Measurements from ENCODE around the gene ARMC6.
"Not testable (repeated sequence)": the region's sequence is repeated elsewhere in the genome, so short reads cannot be mapped to it uniquely, and the experiment has no call there.

Gene ARMC6

DNA sequence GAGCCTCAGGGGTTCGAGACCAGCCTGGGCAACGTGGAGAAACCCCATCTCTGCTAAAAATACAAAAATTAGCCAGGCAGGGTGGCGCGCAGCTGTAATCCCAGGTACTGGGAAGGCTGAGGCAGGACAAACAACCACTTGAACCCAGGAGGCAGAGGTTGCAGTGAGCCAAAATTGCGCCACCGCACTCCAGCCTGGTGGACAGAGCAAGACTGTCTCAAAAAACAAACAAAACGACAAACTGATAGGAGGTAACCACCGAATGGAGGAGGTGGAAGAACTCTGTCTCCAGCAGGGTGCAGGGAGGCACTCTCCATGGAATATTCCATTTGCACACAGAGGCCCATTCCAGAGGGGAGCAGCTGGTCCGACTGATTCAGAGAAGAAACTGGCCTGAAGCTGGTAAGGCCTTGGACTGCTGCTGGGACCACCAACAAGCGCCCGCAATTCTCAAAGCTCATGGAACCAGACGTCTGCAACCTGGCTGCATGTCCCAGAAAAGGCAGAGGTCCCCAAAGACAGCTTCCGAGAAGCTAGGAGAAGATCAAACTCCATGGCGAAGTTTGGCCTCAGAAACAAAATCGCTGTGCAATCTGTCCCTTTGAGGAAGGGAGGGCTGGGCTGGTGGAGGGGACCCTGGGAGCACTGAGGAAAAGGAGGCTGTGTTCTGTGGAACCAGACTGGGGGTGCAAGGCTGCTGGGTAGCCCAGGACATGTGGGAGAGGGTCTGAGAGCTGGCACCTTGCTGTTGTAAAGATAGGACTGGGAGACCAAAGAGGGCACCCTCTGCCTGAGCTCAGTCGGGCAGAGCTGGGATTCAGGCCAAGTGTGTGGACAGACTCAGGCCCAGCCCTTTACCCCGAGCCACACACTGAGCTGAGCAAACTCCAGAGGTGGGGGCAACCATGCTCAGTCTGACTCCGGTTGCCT lies 65.6 kb downstream of the ARMC6 start:
- intact Hi-C loops (cut with DNase I) = no loop called here
- DNase-seq = no peak

- intact Hi-C loops (cut with DNase I) = no loop called here
Measured at GRCh38 chr19:19101540-19101939, 68.1 kb downstream of the ARMC6 start.

GRCh38 chr19:19102566-19102965 lies 69.2 kb downstream of the ARMC6 start:
- intact Hi-C loops (cut with DNase I); DNase-seq: not testable (repeated sequence)

More at GRCh38 chr19:19101540-19101939, 68.1 kb downstream of the ARMC6 start:
- DNase-seq = peak in 1 of 10 donors; percentile 62

DNA sequence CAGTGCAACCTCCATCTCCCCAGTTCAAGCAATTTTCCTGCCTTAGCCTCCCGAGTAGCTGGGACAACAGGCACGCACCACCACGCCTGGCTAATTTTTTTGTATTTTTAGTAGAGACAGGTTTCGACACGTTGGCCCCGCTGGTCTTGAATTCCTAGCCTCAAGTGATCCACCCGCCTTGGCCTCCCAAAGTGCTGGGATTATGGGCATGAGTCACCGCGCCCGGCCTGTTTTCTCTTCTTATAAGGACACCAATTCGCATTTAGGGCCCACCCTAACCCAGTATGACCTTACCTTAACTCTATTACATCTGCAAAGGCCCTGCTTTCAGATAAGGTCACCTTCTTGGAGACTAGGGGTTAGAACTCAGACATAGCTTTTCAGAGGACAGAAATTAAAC lies 69.8 kb downstream of the ARMC6 start:
- DNase-seq = no peak
- intact Hi-C loops (cut with DNase I) = no loop called here

DNA sequence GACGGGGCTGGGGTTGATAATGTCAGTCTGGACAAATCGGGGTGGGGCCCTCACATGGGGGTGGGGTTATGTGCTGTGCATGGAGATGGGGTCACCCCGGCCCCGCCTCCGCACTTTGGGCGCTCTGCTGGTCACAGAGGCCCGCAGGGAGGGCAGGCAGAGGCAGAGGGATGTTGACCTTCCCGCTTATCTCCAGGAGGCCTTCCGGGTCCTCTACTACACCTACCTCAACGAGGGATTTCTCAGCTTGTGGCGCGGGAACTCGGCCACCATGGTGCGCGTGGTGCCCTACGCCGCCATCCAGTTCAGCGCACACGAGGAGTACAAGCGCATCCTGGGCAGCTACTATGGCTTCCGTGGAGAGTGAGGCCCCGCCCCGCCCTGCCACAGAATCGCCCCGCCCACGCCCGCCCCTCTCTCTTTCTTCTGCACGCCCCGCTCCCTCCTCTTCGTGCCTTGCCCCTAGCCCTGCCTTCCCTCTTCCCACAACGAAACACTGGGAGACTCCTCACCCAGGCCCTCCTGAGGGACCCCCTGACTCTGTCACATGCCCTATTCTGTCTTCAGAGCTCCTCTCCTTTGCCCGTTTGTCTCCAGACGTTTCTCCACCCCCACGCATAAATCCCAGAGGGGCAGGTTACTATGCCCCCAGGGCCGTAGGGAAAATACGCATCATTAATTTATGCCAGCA lies 72.1 kb downstream of the ARMC6 start:
- intact Hi-C loops (cut with DNase I) = no loop called here
- DNase-seq = no peak

DNA sequence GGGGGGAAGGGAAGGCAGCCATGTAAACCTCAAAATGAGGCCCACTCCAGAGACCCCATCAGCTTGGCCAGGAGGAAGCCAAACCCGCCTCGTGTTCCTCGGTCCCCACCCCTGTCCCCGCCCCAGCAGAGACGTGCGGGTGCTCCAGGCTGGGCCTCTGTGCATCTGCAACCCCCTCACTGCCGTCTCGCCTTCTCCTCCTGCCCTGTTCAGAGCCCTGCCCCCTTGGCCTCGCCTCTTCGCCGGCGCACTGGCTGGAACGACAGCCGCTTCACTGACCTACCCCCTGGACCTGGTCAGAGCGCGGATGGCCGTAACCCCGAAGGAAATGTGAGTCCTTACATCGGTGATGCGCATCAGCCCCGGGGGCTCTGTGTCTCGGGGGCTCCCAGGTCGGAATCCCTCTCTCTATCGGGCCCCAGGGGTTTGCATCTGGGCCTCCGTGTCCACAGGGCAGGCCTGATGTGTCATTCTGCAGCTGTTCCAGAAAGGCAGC lies 72.7 kb downstream of the ARMC6 start:
- intact Hi-C loops (cut with DNase I) = no loop called here
- no peak for DNase-seq

DNA sequence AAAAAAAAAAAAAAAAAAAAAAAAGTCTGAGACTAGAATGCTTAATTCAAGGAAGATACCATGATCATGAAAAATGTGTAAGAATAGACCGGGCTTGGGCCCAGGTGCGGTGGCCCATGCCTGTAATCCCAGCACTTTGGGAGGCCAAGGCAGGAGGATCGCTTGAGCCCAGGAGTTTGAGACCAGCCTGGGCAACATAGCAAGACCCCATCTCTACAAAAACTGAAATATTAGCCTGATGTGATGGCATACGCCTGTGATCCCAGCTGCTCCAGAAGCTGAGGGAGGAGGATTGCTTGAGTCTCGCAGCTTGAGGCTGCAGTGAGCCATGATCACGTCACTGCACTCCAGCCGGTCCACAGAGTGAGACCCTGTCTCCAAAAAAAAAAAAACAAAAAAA lies 73.5 kb downstream of the ARMC6 start:
- DNase-seq; intact Hi-C loops (cut with DNase I): not testable (repeated sequence)

DNA sequence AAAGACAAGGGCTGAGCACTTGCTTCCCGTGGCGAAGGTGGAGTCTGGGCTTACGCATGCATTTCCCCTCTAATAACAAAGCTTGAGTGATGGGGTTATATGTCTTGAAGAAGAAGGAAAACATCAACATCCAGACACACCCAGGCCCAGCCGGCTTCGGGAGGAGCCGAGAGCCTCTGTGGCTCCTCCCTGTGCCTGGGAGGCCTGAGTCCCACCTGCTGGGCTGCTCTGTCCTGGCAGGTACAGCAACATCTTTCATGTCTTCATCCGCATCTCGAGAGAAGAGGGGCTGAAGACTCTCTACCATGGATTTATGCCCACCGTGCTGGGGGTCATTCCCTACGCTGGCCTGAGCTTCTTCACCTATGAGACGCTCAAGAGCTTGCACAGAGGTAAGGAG lies 74.3 kb downstream of the ARMC6 start:
- DNase-seq = no peak
- intact Hi-C loops (cut with DNase I) = no loop called here
